NCI-H1694 treated with DMSO at 0.1 percent for 48 hours (cell line): ENCODE measurements around the gene RRP1B.
"Not testable (repeated sequence)": the region's sequence is repeated elsewhere in the genome, so short reads cannot be mapped to it uniquely, and the experiment has no call there.

Experiments
- DNase-seq: peaks from one replicate; lab custom pipeline; 2025; lab: John Stamatoyannopoulos, UW

RRP1B gene

GRCh38 chr21:43697758-43698643, 38.6 kb downstream of the RRP1B start:
- no peak for DNase-seq

GRCh38 chr21:43699492-43699777, 40.1 kb downstream of the RRP1B start:
- DNase-seq = not testable (repeated sequence)

- DNase-seq = no peak
Observed at GRCh38 chr21:43699933-43700599, 40.7 kb downstream of the RRP1B start.

- no peak for DNase-seq
Observed at GRCh38 chr21:43701936-43702784, 42.8 kb downstream of the RRP1B start.

- DNase-seq = no peak
Observed at GRCh38 chr21:43702785-43703034, 43.4 kb downstream of the RRP1B start.

- no peak for DNase-seq
Observed at GRCh38 chr21:43703035-43703880, 43.9 kb downstream of the RRP1B start.

GRCh38 chr21:43707462-43707861, 48.1 kb downstream of the RRP1B start:
- no peak for DNase-seq

- no peak for DNase-seq
Observed at GRCh38 chr21:43708745-43709381, 49.5 kb downstream of the RRP1B start.

- DNase-seq = no peak
Observed at GRCh38 chr21:43712268-43712942, 53.0 kb downstream of the RRP1B start.

- DNase-seq = not testable (repeated sequence)
Observed at GRCh38 chr21:43713123-43713522, 53.8 kb downstream of the RRP1B start.

- no peak for DNase-seq
Observed at GRCh38 chr21:43716376-43717165, 57.2 kb downstream of the RRP1B start.

- DNase-seq = no peak
Observed at GRCh38 chr21:43717166-43717853, 58.0 kb downstream of the RRP1B start.

GRCh38 chr21:43717967-43718871, 58.9 kb downstream of the RRP1B start:
- no peak for DNase-seq

- peak; percentile 27 for DNase-seq
Observed at GRCh38 chr21:43718872-43719747, 59.8 kb downstream of the RRP1B start, which contains the start of gene PDXK. PDXK (plus strand) TSS chr21:43719129; CDS start chr21:43719295, 166 bp downstream.

- DNase-seq = no peak
Observed at GRCh38 chr21:43719748-43720538, 60.6 kb downstream of the RRP1B start.

GRCh38 chr21:43720539-43721166, 61.3 kb downstream of the RRP1B start:
- no peak for DNase-seq
